Ishikawa (cell line): ENCODE data around the gene GRK5.

Source experiments
- CEBPB ChIP-seq: IDR thresholded peaks from 2 replicates; pipeline ENCODE4 v1.6.1; 2012
- CREB1 ChIP-seq: IDR thresholded peaks from 2 replicates; pipeline ENCODE4 v1.6.1; 2012; ENCODE audit warnings: low read depth
- EGR1 ChIP-seq: IDR thresholded peaks from 2 replicates; pipeline ENCODE4 v1.6.1; 2012
- EP300 ChIP-seq: IDR thresholded peaks from 2 replicates; pipeline ENCODE4 v1.6.1; 2012; ENCODE audit warnings: borderline replicate concordance
- FOXM1 ChIP-seq: IDR thresholded peaks from 2 replicates; pipeline ENCODE4 v1.6.1; 2012; ENCODE audit warnings: low read depth, borderline replicate concordance
- MAX ChIP-seq: IDR thresholded peaks from 2 replicates; pipeline ENCODE4 v1.6.1; 2012
- NFIC ChIP-seq: IDR thresholded peaks from 2 replicates; pipeline ENCODE4 v1.6.1; 2012
- RAD21 ChIP-seq: IDR thresholded peaks from 2 replicates; pipeline ENCODE4 v1.6.1; 2012; ENCODE audit warnings: low read depth
- REST ChIP-seq: IDR thresholded peaks from 2 replicates; pipeline ENCODE4 v1.6.1; 2012; ENCODE audit warnings: low read depth, mild to moderate bottlenecking
- TAF1 ChIP-seq: IDR thresholded peaks from 2 replicates; pipeline ENCODE4 v1.6.1; 2012; ENCODE audit warnings: low read depth, mild to moderate bottlenecking
- TCF12 ChIP-seq: IDR thresholded peaks from 2 replicates; pipeline ENCODE4 v1.6.1; 2012; ENCODE audit warnings: low read depth
- TEAD4 ChIP-seq: IDR thresholded peaks from 2 replicates; pipeline ENCODE4 v1.6.1; 2012
- USF1 ChIP-seq: IDR thresholded peaks from 2 replicates; pipeline ENCODE4 v1.6.1; 2012
- YY1 ChIP-seq: IDR thresholded peaks from 2 replicates; pipeline ENCODE4 v1.6.1; 2012; ENCODE audit warnings: low read depth
- ZBTB7A ChIP-seq: IDR thresholded peaks from 2 replicates; pipeline ENCODE4 v1.6.1; 2012; ENCODE audit warnings: low read depth

Gene GRK5

GRCh38 chr10:119299531-119299930 is 92.2 kb downstream of the GRK5 start:
- TF ChIP-seq YY1 = no peak
- TF ChIP-seq RAD21 = peak; percentile 36; the same call in 1 of the 2 replicates

DNA sequence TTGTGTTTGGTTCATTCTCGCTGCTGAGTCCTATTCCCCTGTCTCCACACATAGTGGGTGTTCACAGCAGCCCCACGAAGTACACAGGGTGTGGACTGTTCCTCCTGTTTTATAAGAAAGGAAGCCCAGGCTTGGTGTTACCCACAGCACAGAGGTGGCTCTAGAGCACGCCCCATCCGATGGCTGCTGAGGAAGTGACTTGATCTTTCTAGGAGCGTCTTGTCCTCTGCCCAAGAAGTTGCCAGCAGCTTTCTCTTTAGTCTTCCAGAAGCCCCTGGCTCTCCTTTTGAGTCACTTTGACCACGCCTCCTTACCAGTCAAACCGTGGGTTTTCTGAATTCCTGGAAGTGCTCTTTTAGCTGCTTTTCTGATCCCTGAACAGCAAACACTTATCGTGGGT is 94.0 kb downstream of the GRK5 start:
- TF ChIP-seq CREB1 = no peak
- TF ChIP-seq RAD21 = no peak
- no peak for TF ChIP-seq TAF1
- no peak for TF ChIP-seq ZBTB7A
- no peak for TF ChIP-seq TEAD4
- TF ChIP-seq EGR1 = no peak
- TF ChIP-seq YY1 = no peak
- TF ChIP-seq USF1 = no peak
- TF ChIP-seq CEBPB = no peak
- no peak for TF ChIP-seq FOXM1
- no peak for TF ChIP-seq MAX
- no peak for TF ChIP-seq EP300
- TF ChIP-seq TCF12 = no peak
- TF ChIP-seq NFIC = no peak
- no peak for TF ChIP-seq REST

- TF ChIP-seq REST (no peak), YY1 (no peak)
These were observed 94.8 kb downstream of the GRK5 start for GRCh38 chr10:119302172-119302571.

GRCh38 chr10:119302591-119303253 is 95.4 kb downstream of the GRK5 start:
- TF ChIP-seq CEBPB (no peak), USF1 (no peak), TEAD4 (no peak), EGR1 (no peak), EP300 (no peak), RAD21 (no peak), FOXM1 (no peak), REST (no peak), MAX (no peak), CREB1 (no peak), YY1 (no peak), TAF1 (no peak), NFIC (no peak), ZBTB7A (no peak), TCF12 (no peak)

GRCh38 chr10:119303886-119304285 is 96.5 kb downstream of the GRK5 start:
- TF ChIP-seq NFIC = no peak
- no peak for TF ChIP-seq REST
- no peak for TF ChIP-seq CEBPB
- TF ChIP-seq TCF12 = no peak
- TF ChIP-seq YY1 = no peak
- TF ChIP-seq CREB1 = no peak
